ENCODE data around the gene ABCA12. TPM values are rescaled to one million over a fixed set of nuclear protein-coding genes. Genes with fewer than 3 reads are reported as not detected.

The ABCA12 gene, protein sequence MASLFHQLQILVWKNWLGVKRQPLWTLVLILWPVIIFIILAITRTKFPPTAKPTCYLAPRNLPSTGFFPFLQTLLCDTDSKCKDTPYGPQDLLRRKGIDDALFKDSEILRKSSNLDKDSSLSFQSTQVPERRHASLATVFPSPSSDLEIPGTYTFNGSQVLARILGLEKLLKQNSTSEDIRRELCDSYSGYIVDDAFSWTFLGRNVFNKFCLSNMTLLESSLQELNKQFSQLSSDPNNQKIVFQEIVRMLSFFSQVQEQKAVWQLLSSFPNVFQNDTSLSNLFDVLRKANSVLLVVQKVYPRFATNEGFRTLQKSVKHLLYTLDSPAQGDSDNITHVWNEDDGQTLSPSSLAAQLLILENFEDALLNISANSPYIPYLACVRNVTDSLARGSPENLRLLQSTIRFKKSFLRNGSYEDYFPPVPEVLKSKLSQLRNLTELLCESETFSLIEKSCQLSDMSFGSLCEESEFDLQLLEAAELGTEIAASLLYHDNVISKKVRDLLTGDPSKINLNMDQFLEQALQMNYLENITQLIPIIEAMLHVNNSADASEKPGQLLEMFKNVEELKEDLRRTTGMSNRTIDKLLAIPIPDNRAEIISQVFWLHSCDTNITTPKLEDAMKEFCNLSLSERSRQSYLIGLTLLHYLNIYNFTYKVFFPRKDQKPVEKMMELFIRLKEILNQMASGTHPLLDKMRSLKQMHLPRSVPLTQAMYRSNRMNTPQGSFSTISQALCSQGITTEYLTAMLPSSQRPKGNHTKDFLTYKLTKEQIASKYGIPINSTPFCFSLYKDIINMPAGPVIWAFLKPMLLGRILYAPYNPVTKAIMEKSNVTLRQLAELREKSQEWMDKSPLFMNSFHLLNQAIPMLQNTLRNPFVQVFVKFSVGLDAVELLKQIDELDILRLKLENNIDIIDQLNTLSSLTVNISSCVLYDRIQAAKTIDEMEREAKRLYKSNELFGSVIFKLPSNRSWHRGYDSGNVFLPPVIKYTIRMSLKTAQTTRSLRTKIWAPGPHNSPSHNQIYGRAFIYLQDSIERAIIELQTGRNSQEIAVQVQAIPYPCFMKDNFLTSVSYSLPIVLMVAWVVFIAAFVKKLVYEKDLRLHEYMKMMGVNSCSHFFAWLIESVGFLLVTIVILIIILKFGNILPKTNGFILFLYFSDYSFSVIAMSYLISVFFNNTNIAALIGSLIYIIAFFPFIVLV (N-terminal part only)
- 0.08 TPM in 1 of 2 replicates, not detected in the other for polyA plus RNA-seq

DNA sequence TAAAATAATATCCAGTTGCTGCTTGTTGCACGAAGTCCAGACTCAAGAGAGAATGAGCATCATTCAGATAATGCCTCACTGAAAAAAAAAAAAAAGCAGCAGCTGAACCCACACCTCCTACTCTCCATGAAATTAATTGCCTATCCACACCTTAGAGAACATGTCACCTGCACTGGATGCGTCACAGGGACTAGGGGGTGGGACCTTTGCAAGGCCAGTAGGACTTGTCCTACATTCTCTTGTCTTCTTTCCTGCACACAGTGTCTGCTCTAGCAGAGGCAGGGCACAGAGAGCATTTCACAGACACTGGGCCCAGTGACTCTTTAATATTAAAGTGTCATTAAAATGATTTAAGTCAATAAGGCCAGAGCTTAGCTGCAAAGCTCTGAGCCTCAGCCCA, at the start of gene ABCA12:
Gene ABCA12, minus strand, starts transcription at position 148 of the 400 bp plus-strand sequence. CDS start 418 bp downstream, outside the sequence.

Other genes with a start within 250 kb of the ABCA12 start
- gene ATIC, start 173.4 kb upstream of the ABCA12 start, polyA plus RNA-seq = 102 and 122 TPM in 2 replicates

Data from Purkinje cell (primary cell).